WTC11 (cell line): ENCODE measurements around the gene PRKCE. TPM values are rescaled to one million over a fixed set of nuclear protein-coding genes. Genes with fewer than 3 reads are reported as not detected.

Experiments used
- ATAC-seq: fragments of 200-7000 bp; cut with Tn5 transposase; 2 replicates; pipeline ENCODE4 v1.10.0; 2021; ENCODE audit warnings: mild to moderate bottlenecking, moderate library complexity
- CTCF ChIA-PET: fragments of 300-600 bp; sonication (Branson Sonifier 250); formaldehyde crosslinking; loops from one replicate; lab custom pipeline; 2021; ENCODE audit warnings: antibody characterized with exemption; lab: Charles Lee
- POLR2A ChIA-PET: fragments of 350-600 bp; sonication (Branson Sonifier 250); formaldehyde crosslinking; loops from one replicate; lab custom pipeline; 2021; ENCODE audit warnings: antibody characterized with exemption; lab: Charles Lee
- DNase-seq: peaks from one replicate; pipeline ENCODE4 v3.0.0; 2021; ENCODE audit warnings: low spot score
- H3K27ac Mint-ChIP-seq: 2 replicates; pipeline ENCODE4 v1.8.0; 2021; ENCODE audit warnings: mixed read lengths
- H3K27me3 Mint-ChIP-seq: 2 replicates; pipeline ENCODE4 v1.8.0; 2021; ENCODE audit warnings: low read depth, mild to moderate bottlenecking, moderate library complexity, mixed read lengths
- H3K36me3 Mint-ChIP-seq: 2 replicates; pipeline ENCODE4 v1.8.0; 2021; ENCODE audit warnings: mixed read lengths
- H3K4me1 Mint-ChIP-seq: 2 replicates; pipeline ENCODE4 v1.8.0; 2022; ENCODE audit warnings: mixed read lengths
- H3K4me3 Mint-ChIP-seq: 2 replicates; pipeline ENCODE4 v1.8.0; 2021; ENCODE audit warnings: mild to moderate bottlenecking, moderate library complexity, mixed read lengths
- H3K9me3 Mint-ChIP-seq: 2 replicates; pipeline ENCODE4 v1.8.0; 2021; ENCODE audit warnings: mixed read lengths
- ATF1 ChIP-seq: sonication (generic); formaldehyde crosslinking; IDR thresholded peaks from 2 replicates; pipeline ENCODE4 v1.8.1; 2023; ENCODE audit warnings: mild to moderate bottlenecking, moderate library complexity, missing genetic modification reagents
- CREB1 ChIP-seq: sonication (generic); formaldehyde crosslinking; IDR thresholded peaks from 2 replicates; pipeline ENCODE4 v1.8.0; 2023; ENCODE audit warnings: mild to moderate bottlenecking, missing genetic modification reagents
- E2F5 ChIP-seq: sonication (generic); formaldehyde crosslinking; IDR thresholded peaks from 2 replicates; pipeline ENCODE4 v1.8.1; 2022; ENCODE audit warnings: mild to moderate bottlenecking, moderate library complexity, missing genetic modification reagents
- FOXP4 ChIP-seq: sonication (generic); formaldehyde crosslinking; IDR thresholded peaks from 2 replicates; pipeline ENCODE4 v1.8.0; 2022; ENCODE audit warnings: mild to moderate bottlenecking, missing genetic modification reagents
- HMGA2 ChIP-seq: fragments of 250-450 bp; sonication (Bioruptor Pico); IDR thresholded peaks from 2 replicates; pipeline ENCODE4 v1.4.0; 2021; ENCODE audit warnings: mild to moderate bottlenecking, moderate library complexity
- JAZF1 ChIP-seq: fragments of 250-450 bp; sonication (Bioruptor Pico); IDR thresholded peaks from 2 replicates; pipeline ENCODE4 v1.9.0; 2021; ENCODE audit warnings: moderate library complexity, mild to moderate bottlenecking, inconsistent platforms
- MYBL2 ChIP-seq: sonication (generic); formaldehyde crosslinking; IDR thresholded peaks from 2 replicates; pipeline ENCODE4 v1.8.1; 2023; ENCODE audit warnings: mild to moderate bottlenecking, moderate library complexity, missing genetic modification reagents
- NR1H2 ChIP-seq: sonication (generic); formaldehyde crosslinking; IDR thresholded peaks from 2 replicates; pipeline ENCODE4 v1.9.0; 2021; ENCODE audit warnings: mild to moderate bottlenecking, moderate library complexity, missing genetic modification reagents
- NR3C1 ChIP-seq: sonication (generic); formaldehyde crosslinking; conservative IDR thresholded peaks from 2 replicates; pipeline ENCODE4 v1.8.1; 2023; ENCODE audit warnings: low read depth, mild to moderate bottlenecking, missing genetic modification reagents
- OVOL2 ChIP-seq: fragments of 250-450 bp; sonication (Bioruptor Pico); IDR thresholded peaks from 2 replicates; pipeline ENCODE4 v1.9.0; 2021; ENCODE audit warnings: mild to moderate bottlenecking, borderline replicate concordance
- PRDM15 ChIP-seq: sonication (generic); formaldehyde crosslinking; IDR thresholded peaks from 2 replicates; pipeline ENCODE4 v1.8.0; 2022; ENCODE audit warnings: missing genetic modification reagents
- SMAD3 ChIP-seq: sonication (generic); formaldehyde crosslinking; IDR thresholded peaks from 2 replicates; pipeline ENCODE4 v1.8.0; 2022; ENCODE audit warnings: missing genetic modification reagents, mild to moderate bottlenecking, borderline replicate concordance
- ZMAT4 ChIP-seq: fragments of 250-450 bp; sonication (Bioruptor Pico); IDR thresholded peaks from 2 replicates; pipeline ENCODE4 v1.9.0; 2021; ENCODE audit warnings: mild to moderate bottlenecking
- ZNF232 ChIP-seq: sonication (generic); formaldehyde crosslinking; IDR thresholded peaks from 2 replicates; pipeline ENCODE4 v1.8.0; 2022; ENCODE audit warnings: mild to moderate bottlenecking, missing genetic modification reagents
- ZSCAN18 ChIP-seq: fragments of 250-450 bp; sonication (Bioruptor Pico); IDR thresholded peaks from 2 replicates; pipeline ENCODE4 v2.1.2; 2022; ENCODE audit warnings: mild to moderate bottlenecking, moderate library complexity
- total RNA-seq: library from RNA; stranded (reverse); gene quantifications from 3 replicates; pipeline ENCODE4 v1.2.3, GENCODE V29; 2021
- TF ChIP-seq, protein P1 (sequence below): fragments of 250-450 bp; sonication (Bioruptor Pico); IDR thresholded peaks from 2 replicates; pipeline ENCODE4 v1.9.0; 2021; ENCODE audit warnings: mild to moderate bottlenecking
- TF ChIP-seq, protein P2 (sequence below): sonication (generic); formaldehyde crosslinking; conservative IDR thresholded peaks from 2 replicates; pipeline ENCODE4 v1.8.1; 2022; ENCODE audit warnings: mild to moderate bottlenecking, missing genetic modification reagents

The PRKCE gene
- total RNA-seq, 1 experiment from 2014 or later = 5.8 TPM

- no peak for TF ChIP-seq PRDM15
- TF ChIP-seq, all 79 proteins: peak for 0
Measured at GRCh38 chr2:45936623-45936979, 285.1 kb downstream of the PRKCE start (continued).

GRCh38 chr2:45937990-45938389 lies 286.5 kb downstream of the PRKCE start:
- Mint-ChIP-seq H3K36me3 (no peaks in the 10 kb centered on the region), H3K4me1 (peaks cover 39% of the 10 kb centered on the region), H3K4me3 (no peak overlapping the region), H3K9me3 (peaks cover 5% of the 10 kb centered on the region; the same call in 1 of the 2 replicates), H3K27me3 (no peaks in the 10 kb centered on the region), H3K27ac (no peak overlapping the region)
- TF ChIP-seq, protein P1, sequence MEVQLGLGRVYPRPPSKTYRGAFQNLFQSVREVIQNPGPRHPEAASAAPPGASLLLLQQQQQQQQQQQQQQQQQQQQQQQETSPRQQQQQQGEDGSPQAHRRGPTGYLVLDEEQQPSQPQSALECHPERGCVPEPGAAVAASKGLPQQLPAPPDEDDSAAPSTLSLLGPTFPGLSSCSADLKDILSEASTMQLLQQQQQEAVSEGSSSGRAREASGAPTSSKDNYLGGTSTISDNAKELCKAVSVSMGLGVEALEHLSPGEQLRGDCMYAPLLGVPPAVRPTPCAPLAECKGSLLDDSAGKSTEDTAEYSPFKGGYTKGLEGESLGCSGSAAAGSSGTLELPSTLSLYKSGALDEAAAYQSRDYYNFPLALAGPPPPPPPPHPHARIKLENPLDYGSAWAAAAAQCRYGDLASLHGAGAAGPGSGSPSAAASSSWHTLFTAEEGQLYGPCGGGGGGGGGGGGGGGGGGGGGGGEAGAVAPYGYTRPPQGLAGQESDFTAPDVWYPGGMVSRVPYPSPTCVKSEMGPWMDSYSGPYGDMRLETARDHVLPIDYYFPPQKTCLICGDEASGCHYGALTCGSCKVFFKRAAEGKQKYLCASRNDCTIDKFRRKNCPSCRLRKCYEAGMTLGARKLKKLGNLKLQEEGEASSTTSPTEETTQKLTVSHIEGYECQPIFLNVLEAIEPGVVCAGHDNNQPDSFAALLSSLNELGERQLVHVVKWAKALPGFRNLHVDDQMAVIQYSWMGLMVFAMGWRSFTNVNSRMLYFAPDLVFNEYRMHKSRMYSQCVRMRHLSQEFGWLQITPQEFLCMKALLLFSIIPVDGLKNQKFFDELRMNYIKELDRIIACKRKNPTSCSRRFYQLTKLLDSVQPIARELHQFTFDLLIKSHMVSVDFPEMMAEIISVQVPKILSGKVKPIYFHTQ (CRISPR knock-in tag) = no peak
- TF ChIP-seq ZMAT4 (CRISPR knock-in tag) (no peak), ZSCAN18 (CRISPR knock-in tag) (no peak), CREB1 (CRISPR knock-in tag) (no peak), JAZF1 (CRISPR knock-in tag) (no peak), NR1H2 (no peak), ATF1 (CRISPR knock-in tag) (no peak), E2F5 (CRISPR knock-in tag) (no peak), FOXP4 (CRISPR knock-in tag) (no peak), NR3C1 (CRISPR knock-in tag) (no peak), MYBL2 (CRISPR knock-in tag) (no peak), HMGA2 (CRISPR knock-in tag) (no peak), ZNF232 (CRISPR knock-in tag) (no peak), SMAD3 (no peak), OVOL2 (CRISPR knock-in tag) (no peak)
- TF ChIP-seq, protein P2, sequence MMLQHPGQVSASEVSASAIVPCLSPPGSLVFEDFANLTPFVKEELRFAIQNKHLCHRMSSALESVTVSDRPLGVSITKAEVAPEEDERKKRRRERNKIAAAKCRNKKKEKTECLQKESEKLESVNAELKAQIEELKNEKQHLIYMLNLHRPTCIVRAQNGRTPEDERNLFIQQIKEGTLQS (CRISPR knock-in tag) = no peak
- no peak for DNase-seq
- ATAC-seq = no peak
- POLR2A ChIA-PET = interaction anchor here (0.6 kb wide), 1 partner anchor 147 kb away, joined by 3 read pairs; no protein-coding TSS in a partner anchor
- CTCF ChIA-PET = interaction anchor here (1.3 to 2.2 kb wide), 2 partner anchors 140 to 151 kb away, joined by 5 read pairs; no protein-coding TSS in a partner anchor
